K562 (cell line): ENCODE results near the gene TBXAS1. TPM values are rescaled to one million over a fixed set of nuclear protein-coding genes. Genes with fewer than 3 reads are reported as not detected.

Experiments used
- ARID2 ChIP-seq: fragments of 450-650 bp; IDR thresholded peaks from 2 replicates; pipeline ENCODE4 v1.6.1; 2017; ENCODE audit warnings: antibody characterized with exemption, mild to moderate bottlenecking
- ARNT ChIP-seq, 2 experiments: fragments of 450-650 bp; IDR thresholded peaks; 2 replicates each; pipeline ENCODE4 v1.6.1; 2016; ENCODE audit warnings: mild to moderate bottlenecking in 1 of 2
- CBX3 ChIP-seq, 2 experiments: IDR thresholded peaks; 1 replicate in 1 of 2; 2 replicates in 1 of 2; pipeline ENCODE4 v1.6.1; 2012; ENCODE audit warnings: inconsistent platforms in 2 of 2, low read length in 2 of 2, borderline replicate concordance in 1 of 2, control low read depth in 1 of 2
- DACH1 ChIP-seq: fragments of 450-650 bp; IDR thresholded peaks from 2 replicates; pipeline ENCODE4 v1.6.1; 2018; ENCODE audit not compliant: partially characterized antibody
- E2F3 ChIP-seq: fragments of 250-450 bp; sonication (Bioruptor Pico); IDR thresholded peaks from 2 replicates; pipeline ENCODE4 v1.4.0; 2020; ENCODE audit warnings: mild to moderate bottlenecking
- HMBOX1 ChIP-seq: sonication (generic); IDR thresholded peaks from 2 replicates; pipeline ENCODE4 v1.6.1; 2016
- HSF4 ChIP-seq: fragments of 250-450 bp; sonication (Bioruptor Pico); IDR thresholded peaks from 2 replicates; pipeline ENCODE4 v2.1.2; 2022; ENCODE audit warnings: mild to moderate bottlenecking, moderate library complexity, borderline replicate concordance
- KDM1A ChIP-seq, 2 experiments: fragments of 450-650 bp; IDR thresholded peaks; 2 replicates each; pipeline ENCODE4 v1.6.1; 2016; ENCODE audit warnings: mild to moderate bottlenecking in 2 of 2
- MAFF ChIP-seq: IDR thresholded peaks from 2 replicates; pipeline ENCODE4 v1.6.1; 2012; ENCODE audit warnings: low read length, improper control_type of control experiment
- NFRKB ChIP-seq: fragments of 450-650 bp; IDR thresholded peaks from 2 replicates; pipeline ENCODE4 v1.6.1; 2016; ENCODE audit warnings: low read depth
- RBM17 ChIP-seq: fragments of 200-400 bp; formaldehyde crosslinking; IDR thresholded peaks from 2 replicates; pipeline ENCODE4 v1.6.1; 2017; ENCODE audit warnings: low read depth, mild to moderate bottlenecking, low read length, borderline replicate concordance
- RCOR1 ChIP-seq, 2 experiments: IDR thresholded peaks; 2 replicates each; pipeline ENCODE4 v1.6.1; 2012; ENCODE audit warnings: low read depth in 2 of 2, low read length in 2 of 2, borderline replicate concordance in 1 of 2, improper control_type of control experiment in 1 of 2
- TEAD1 ChIP-seq, 2 experiments: fragments of 450-650 bp in 1 of 2; sonication (generic) in 1 of 2; formaldehyde crosslinking; IDR thresholded peaks; 2 replicates each; pipeline versions ENCODE4 v1.4.0 to v1.8.0; 2020 to 2022; ENCODE audit warnings: mild to moderate bottlenecking in 2 of 2, missing genetic modification reagents in 1 of 2
- TRIM24 ChIP-seq, 2 experiments: fragments of 450-650 bp; IDR thresholded peaks; 2 replicates each; pipeline ENCODE4 v1.6.1; 2016
- TRIM28 ChIP-seq: fragments of 450-650 bp; IDR thresholded peaks from 2 replicates; pipeline ENCODE4 v1.6.1; 2017
- YY1 ChIP-seq, 3 experiments: IDR thresholded peaks; 2 replicates each; pipeline ENCODE4 v1.6.1; 2011; ENCODE audit warnings: low read length in 2 of 3, mild to moderate bottlenecking in 2 of 3, moderate library complexity in 2 of 3, borderline replicate concordance in 1 of 3, control low read depth in 1 of 3, low read depth in 1 of 3; ENCODE audit not compliant: insufficient read depth in 3 of 3, insufficient replicate concordance in 2 of 3, control insufficient read depth in 1 of 3, insufficient read length in 1 of 3; ENCODE audit errors: extremely low read depth in 1 of 3
- polyA plus RNA-seq, 8 experiments: library from polyadenylated mRNA; depleted of rRNA in 4 of 8; stranded (reverse) in 5 of 8; unstranded in 3 of 8; fragments of >200 nt; fragmentation: Nextera tagmentation in 2 of 8; fragmentation: Illumina TruSeq in 1 of 8; extraction: Ambion mirVana in 2 of 8; extraction: Trizol in 1 of 8; gene quantifications; 2 replicates each; pipeline versions ENCODE4 v1.2.1 to v1.2.3, GENCODE V29; 2011 to 2014; ENCODE audit warnings: inconsistent platforms in 1 of 8, missing spikeins in 1 of 8
- total RNA-seq, 7 experiments: library from RNA; depleted of rRNA in 6 of 7; stranded (reverse); fragments of >200 nt in 6 of 7; fragmentation: Illumina TruSeq in 2 of 7; extraction: Trizol in 2 of 7; gene quantifications; 2 replicates each; pipeline versions ENCODE4 v1.2.1 to v1.2.3, GENCODE V29; 2011 to 2021; ENCODE audit warnings: low replicate concordance in 1 of 7
- TF ChIP-seq, protein P1 (sequence below), 2 experiments: fragments of 450-650 bp; formaldehyde crosslinking in 1 of 2; IDR thresholded peaks; 2 replicates each; pipeline versions ENCODE4 v1.4.0 to v1.6.1; 2014 to 2020; ENCODE audit warnings: mild to moderate bottlenecking in 2 of 2, borderline replicate concordance in 1 of 2, low read depth in 1 of 2

TBXAS1 gene
- total and polyA plus RNA-seq, 9 of the 15 experiments (the other 6 are each of a cell fraction or from before 2014, with no cell fraction given) = 1.1 to 8.3 (median 1.9) TPM

- TF ChIP-seq, protein P1, sequence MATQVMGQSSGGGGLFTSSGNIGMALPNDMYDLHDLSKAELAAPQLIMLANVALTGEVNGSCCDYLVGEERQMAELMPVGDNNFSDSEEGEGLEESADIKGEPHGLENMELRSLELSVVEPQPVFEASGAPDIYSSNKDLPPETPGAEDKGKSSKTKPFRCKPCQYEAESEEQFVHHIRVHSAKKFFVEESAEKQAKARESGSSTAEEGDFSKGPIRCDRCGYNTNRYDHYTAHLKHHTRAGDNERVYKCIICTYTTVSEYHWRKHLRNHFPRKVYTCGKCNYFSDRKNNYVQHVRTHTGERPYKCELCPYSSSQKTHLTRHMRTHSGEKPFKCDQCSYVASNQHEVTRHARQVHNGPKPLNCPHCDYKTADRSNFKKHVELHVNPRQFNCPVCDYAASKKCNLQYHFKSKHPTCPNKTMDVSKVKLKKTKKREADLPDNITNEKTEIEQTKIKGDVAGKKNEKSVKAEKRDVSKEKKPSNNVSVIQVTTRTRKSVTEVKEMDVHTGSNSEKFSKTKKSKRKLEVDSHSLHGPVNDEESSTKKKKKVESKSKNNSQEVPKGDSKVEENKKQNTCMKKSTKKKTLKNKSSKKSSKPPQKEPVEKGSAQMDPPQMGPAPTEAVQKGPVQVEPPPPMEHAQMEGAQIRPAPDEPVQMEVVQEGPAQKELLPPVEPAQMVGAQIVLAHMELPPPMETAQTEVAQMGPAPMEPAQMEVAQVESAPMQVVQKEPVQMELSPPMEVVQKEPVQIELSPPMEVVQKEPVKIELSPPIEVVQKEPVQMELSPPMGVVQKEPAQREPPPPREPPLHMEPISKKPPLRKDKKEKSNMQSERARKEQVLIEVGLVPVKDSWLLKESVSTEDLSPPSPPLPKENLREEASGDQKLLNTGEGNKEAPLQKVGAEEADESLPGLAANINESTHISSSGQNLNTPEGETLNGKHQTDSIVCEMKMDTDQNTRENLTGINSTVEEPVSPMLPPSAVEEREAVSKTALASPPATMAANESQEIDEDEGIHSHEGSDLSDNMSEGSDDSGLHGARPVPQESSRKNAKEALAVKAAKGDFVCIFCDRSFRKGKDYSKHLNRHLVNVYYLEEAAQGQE (IDR thresholded peaks at IDR 0.05; ENCODE audit: borderline replicate concordance) = no peak
- TF ChIP-seq, protein P1 (CRISPR knock-in tag; IDR thresholded peaks at IDR 0.05; ENCODE audit: low read depth) = no peak
- TF ChIP-seq MAFF (no peak), TRIM24 (IDR thresholded peaks at IDR 0.05) (peak; percentile 50 to 82; a peak in 3 of 4 replicates), KDM1A (IDR thresholded peaks at IDR 0.05) (peak in 1 of 2 experiments; percentile 55; a peak in 1 of 4 replicates), TEAD1 (CRISPR knock-in tag; IDR thresholded peaks at IDR 0.05) (0 out of 4 replicates have a peak, but pooled peaks of 1 of the 2 experiments have one; percentile 15), RBM17 (no peak), E2F3 (CRISPR knock-in tag) (no peak), CBX3 (IDR thresholded peaks at IDR 0.05; ENCODE audit: borderline replicate concordance in 1 of 2, low read length in 2 of 2) (peak; percentile 16 to 94), RCOR1 (IDR thresholded peaks at IDR 0.05; ENCODE audit: borderline replicate concordance in 1 of 2, low read depth in 2 of 2, low read length in 2 of 2) (0 out of 4 replicates have a peak, but pooled peaks of 1 of the 2 experiments have one; percentile 24), HSF4 (CRISPR knock-in tag) (no peak), HMBOX1 (no peak), DACH1 (no peak), ARNT (IDR thresholded peaks at IDR 0.05) (no peak), TRIM28 (peak; percentile 90), NFRKB (no peak), YY1 (IDR thresholded peaks at IDR 0.05; ENCODE audit: borderline replicate concordance in 1 of 3, control insufficient read depth in 1 of 3, extremely low read depth in 1 of 3, insufficient read depth in 3 of 3, insufficient read length in 1 of 3, insufficient replicate concordance in 2 of 3, low read depth in 1 of 3, low read length in 2 of 3) (peak in 1 of 3 experiments; percentile 32), ARID2 (no peak)
These were observed 232.5 kb downstream of the TBXAS1 start (continued) for GRCh38 chr7:140061607-140061930.
